Activated naive CD8-positive, alpha-beta T cell treated with anti-CD3 and anti-CD28 coated beads, Interleukin-2, amount 50 U/mL, for 24 hours (primary cell): ENCODE results near the gene COPG1.
"Not testable (repeated sequence)": the region's sequence is repeated elsewhere in the genome, so short reads cannot be mapped to it uniquely, and the experiment has no call there.

ENCODE experiments used
- ATAC-seq: fragments of 150-1000 bp; cut with Tn5 transposase; one replicate; pipeline ENCODE4 v1.10.0; 2021
- DNase-seq: peaks from one replicate; pipeline ENCODE4 v3.0.0; 2021
- H3K27ac Mint-ChIP-seq: one replicate; pipeline ENCODE4 v1.8.0; 2021; ENCODE audit warnings: mild to moderate bottlenecking, mixed read lengths
- H3K27me3 Mint-ChIP-seq: one replicate; pipeline ENCODE4 v1.8.0; 2021; ENCODE audit warnings: mixed read lengths
- H3K36me3 Mint-ChIP-seq: one replicate; pipeline ENCODE4 v1.8.0; 2021; ENCODE audit warnings: low read depth, mixed read lengths
- H3K4me1 Mint-ChIP-seq: one replicate; pipeline ENCODE4 v1.8.0; 2021; ENCODE audit warnings: mixed read lengths
- H3K4me3 Mint-ChIP-seq: one replicate; pipeline ENCODE4 v1.8.0; 2021; ENCODE audit warnings: mild to moderate bottlenecking, moderate library complexity, mixed read lengths
- H3K9me3 Mint-ChIP-seq: one replicate; pipeline ENCODE4 v1.8.0; 2021; ENCODE audit warnings: mixed read lengths

Gene COPG1

DNA sequence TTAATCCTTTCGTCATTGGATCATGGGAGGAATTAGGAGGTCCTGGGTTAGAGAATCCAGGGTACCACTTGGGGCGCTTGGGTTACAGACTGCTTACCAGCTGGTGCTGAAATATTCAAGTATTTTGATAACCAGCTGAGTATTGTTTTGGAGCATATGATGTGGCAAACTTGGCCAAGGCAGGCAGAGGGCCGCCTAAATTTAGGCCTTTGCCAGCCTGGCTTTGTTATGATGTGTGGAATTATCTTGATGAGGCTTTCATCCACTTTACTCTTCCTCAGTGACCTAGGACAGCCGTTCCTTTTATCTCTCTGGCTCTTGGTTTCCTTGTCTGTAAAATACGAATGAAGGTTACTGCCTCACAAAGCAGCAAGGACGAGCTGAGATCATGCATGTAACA is 6.9 kb downstream of the COPG1 start:
- Mint-ChIP-seq H3K36me3 (peaks cover 66% of the 10 kb centered on the region), H3K4me1 (peaks cover 7% of the 10 kb centered on the region), H3K4me3 (no peak overlapping the region), H3K9me3 (no peaks in the 10 kb centered on the region), H3K27ac (no peak overlapping the region), H3K27me3 (no peaks in the 10 kb centered on the region)
- DNase-seq, result no peak
- ATAC-seq, result no peak

GRCh38 chr3:129257609-129258008 is 8.2 kb downstream of the COPG1 start:
- DNase-seq (no peak), ATAC-seq (no peak)
- Mint-ChIP-seq H3K27ac (no peak overlapping the region), H3K4me3 (no peak overlapping the region), H3K9me3 (no peaks in the 10 kb centered on the region), H3K36me3 (peaks cover 67% of the 10 kb centered on the region), H3K4me1 (peaks cover 4% of the 10 kb centered on the region), H3K27me3 (no peaks in the 10 kb centered on the region)

- H3K9me3 Mint-ChIP-seq, result no peaks in the 10 kb centered on the region
- DNase-seq (no peak), ATAC-seq (no peak)
- H3K27me3 Mint-ChIP-seq, result no peaks in the 10 kb centered on the region
- no peak overlapping the region for H3K4me3 Mint-ChIP-seq
- H3K36me3 Mint-ChIP-seq, result peaks cover 57% of the 10 kb centered on the region
- H3K27ac Mint-ChIP-seq, result no peak overlapping the region
- H3K4me1 Mint-ChIP-seq, result no peaks in the 10 kb centered on the region
Observed at GRCh38 chr3:129259612-129260477, 10.4 kb downstream of the COPG1 start.

- Mint-ChIP-seq H3K4me3 (no peak overlapping the region), H3K4me1 (no peaks in the 10 kb centered on the region), H3K9me3 (no peaks in the 10 kb centered on the region), H3K27ac (no peak overlapping the region), H3K27me3 (no peaks in the 10 kb centered on the region), H3K36me3 (peaks cover 54% of the 10 kb centered on the region)
- DNase-seq (no peak), ATAC-seq (no peak)
Observed at GRCh38 chr3:129260606-129261005, 11.2 kb downstream of the COPG1 start.

- ATAC-seq (no peak), DNase-seq (no peak)
- H3K4me1 Mint-ChIP-seq, result no peaks in the 10 kb centered on the region
- H3K36me3 Mint-ChIP-seq, result peaks cover 49% of the 10 kb centered on the region
- H3K9me3 Mint-ChIP-seq, result no peaks in the 10 kb centered on the region
- H3K4me3 Mint-ChIP-seq, result no peak overlapping the region
- H3K27ac Mint-ChIP-seq, result peak overlapping the region; percentile 6
- no peaks in the 10 kb centered on the region for H3K27me3 Mint-ChIP-seq
Observed at GRCh38 chr3:129261894-129262293, 12.5 kb downstream of the COPG1 start.

- DNase-seq (no peak), ATAC-seq (no peak)
- Mint-ChIP-seq H3K4me3 (no peak overlapping the region), H3K4me1 (no peaks in the 10 kb centered on the region), H3K9me3 (no peaks in the 10 kb centered on the region), H3K27me3 (no peaks in the 10 kb centered on the region), H3K27ac (no peak overlapping the region), H3K36me3 (peaks cover 55% of the 10 kb centered on the region)
Observed at GRCh38 chr3:129263161-129263910, 13.9 kb downstream of the COPG1 start.

DNA sequence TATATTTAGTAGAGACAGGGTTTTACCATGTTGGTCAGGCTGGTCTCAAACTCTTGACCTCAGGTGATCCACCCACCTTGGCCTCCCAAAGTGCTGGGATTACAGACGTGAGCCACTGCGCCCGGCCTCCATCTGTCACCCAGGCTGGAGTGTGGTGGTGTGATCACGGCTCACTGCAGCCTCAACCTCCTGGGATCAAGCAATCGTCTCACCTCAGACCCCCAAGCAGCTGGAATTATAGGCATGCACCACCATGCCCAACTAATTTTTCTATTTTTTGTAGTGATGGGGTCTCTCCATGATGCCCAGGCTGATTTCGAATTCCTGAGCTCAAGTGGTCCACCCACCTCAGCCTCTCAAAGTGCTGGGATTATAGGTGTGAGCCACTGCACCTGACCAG is 15.6 kb downstream of the COPG1 start:
- not testable (repeated sequence) for DNase-seq, H3K27me3 Mint-ChIP-seq, H3K27ac Mint-ChIP-seq, H3K4me1 Mint-ChIP-seq, ATAC-seq, H3K4me3 Mint-ChIP-seq, H3K9me3 Mint-ChIP-seq
- peaks cover 59% of the 10 kb centered on the region for H3K36me3 Mint-ChIP-seq

GRCh38 chr3:129266651-129267050 is 17.2 kb downstream of the COPG1 start:
- Mint-ChIP-seq H3K9me3 (no peaks in the 10 kb centered on the region), H3K4me1 (no peaks in the 10 kb centered on the region), H3K36me3 (peaks cover 57% of the 10 kb centered on the region), H3K4me3 (no peak overlapping the region), H3K27ac (no peak overlapping the region), H3K27me3 (no peaks in the 10 kb centered on the region)
- no peak for DNase-seq
- ATAC-seq, result no peak

DNA sequence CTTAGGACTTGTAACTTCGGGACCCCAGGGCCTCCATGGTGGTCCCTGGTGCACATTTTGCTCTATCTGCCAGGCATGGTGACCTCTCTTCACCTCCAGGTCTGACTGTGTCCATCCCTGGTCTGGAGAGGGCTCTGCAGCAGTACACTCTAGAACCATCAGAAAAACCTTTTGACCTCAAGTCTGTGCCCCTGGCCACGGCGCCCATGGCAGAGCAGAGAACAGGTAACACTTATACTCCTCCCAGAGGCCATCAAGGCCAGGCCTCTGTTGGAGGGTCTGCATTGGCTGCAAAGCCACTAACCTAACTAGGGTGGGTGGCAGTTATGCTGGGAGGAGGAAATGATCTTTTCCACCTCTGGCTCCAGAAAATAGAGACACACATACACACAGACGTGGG is 19.0 kb downstream of the COPG1 start:
- peaks cover 56% of the 10 kb centered on the region for H3K36me3 Mint-ChIP-seq
- H3K4me1 Mint-ChIP-seq, result no peaks in the 10 kb centered on the region
- no peak overlapping the region for H3K27ac Mint-ChIP-seq
- DNase-seq (no peak), ATAC-seq (no peak)
- H3K27me3 Mint-ChIP-seq, result no peaks in the 10 kb centered on the region
- H3K9me3 Mint-ChIP-seq, result no peaks in the 10 kb centered on the region
- H3K4me3 Mint-ChIP-seq, result no peak overlapping the region

DNA sequence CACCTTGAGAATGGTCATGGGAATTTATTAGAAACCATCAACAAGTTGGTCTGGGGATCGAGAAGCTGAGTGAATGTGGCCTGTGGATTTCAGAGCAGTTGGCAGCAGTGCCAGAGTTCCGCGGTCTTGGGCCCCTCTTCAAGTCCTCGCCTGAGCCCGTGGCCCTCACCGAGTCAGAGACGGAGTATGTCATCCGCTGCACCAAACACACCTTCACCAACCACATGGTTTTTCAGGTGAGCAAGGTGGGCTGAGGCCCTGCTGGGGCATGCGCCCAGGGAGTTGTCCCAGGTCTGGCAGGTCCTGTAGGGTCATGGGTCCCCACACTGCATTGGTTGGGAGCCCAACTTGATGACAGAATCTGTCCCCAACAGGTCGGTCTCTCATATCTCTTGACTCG is 22.3 kb downstream of the COPG1 start:
- Mint-ChIP-seq H3K4me3 (no peak overlapping the region), H3K36me3 (peaks cover 68% of the 10 kb centered on the region), H3K4me1 (peaks cover 9% of the 10 kb centered on the region), H3K27me3 (no peaks in the 10 kb centered on the region), H3K9me3 (no peaks in the 10 kb centered on the region), H3K27ac (no peak overlapping the region)
- ATAC-seq, result no peak
- DNase-seq, result no peak

GRCh38 chr3:129276385-129276784 is 27.0 kb downstream of the COPG1 start:
- H3K4me3 Mint-ChIP-seq, result no peak overlapping the region
- peak; percentile 35 for DNase-seq
- no peaks in the 10 kb centered on the region for H3K9me3 Mint-ChIP-seq
- H3K27ac Mint-ChIP-seq, result peak overlapping the region; percentile 39
- peaks cover 59% of the 10 kb centered on the region for H3K36me3 Mint-ChIP-seq
- no peaks in the 10 kb centered on the region for H3K27me3 Mint-ChIP-seq
- H3K4me1 Mint-ChIP-seq, result peaks cover 43% of the 10 kb centered on the region
- ATAC-seq, result peak; percentile 18

DNA sequence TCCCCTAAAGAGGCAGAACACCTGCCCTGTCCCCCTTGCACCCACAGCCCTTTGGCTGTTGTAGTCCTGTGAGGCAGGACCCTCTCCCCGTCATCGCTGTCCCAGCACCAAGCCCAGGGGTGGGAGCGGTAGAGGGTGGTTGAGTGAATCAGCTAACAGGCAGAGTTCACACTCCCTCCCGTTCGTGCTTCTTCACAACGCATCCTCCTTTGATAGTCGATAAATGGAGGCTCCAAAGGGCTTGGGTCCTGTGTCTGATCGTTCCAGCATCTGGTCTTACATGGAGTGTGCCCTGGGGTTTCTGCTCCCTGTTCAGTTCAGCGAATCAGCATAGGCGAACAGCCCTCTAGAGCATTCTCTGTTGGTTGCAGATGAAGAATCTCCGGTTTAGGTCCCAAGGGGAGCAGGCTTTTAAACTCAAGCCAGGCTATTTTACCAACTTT is 28.4 kb downstream of the COPG1 start:
- Mint-ChIP-seq H3K4me1 (peaks cover 58% of the 10 kb centered on the region), H3K27me3 (no peaks in the 10 kb centered on the region), H3K27ac (peak overlapping the region; percentile 93), H3K36me3 (peaks cover 55% of the 10 kb centered on the region), H3K4me3 (peak overlapping the region; percentile 97), H3K9me3 (no peaks in the 10 kb centered on the region)
- DNase-seq (no peak), ATAC-seq (no peak)

- Mint-ChIP-seq H3K4me1 (peaks cover 64% of the 10 kb centered on the region), H3K27ac (peak within 1 kb of the TSS; percentile 95), H3K27me3 (peaks cover 1% of the 10 kb centered on the region), H3K4me3 (peak within 1 kb of the TSS; percentile 97), H3K36me3 (peaks cover 57% of the 10 kb centered on the region), H3K9me3 (no peaks in the 10 kb centered on the region)
- peak; percentile 97 for DNase-seq
- ATAC-seq, result peak; percentile 75
Observed at GRCh38 chr3:129278439-129278965, 29.1 kb downstream of the COPG1 start, which contains the start of gene HMCES. TSS of gene HMCES (plus strand) at chr3:129278870. CDS start at chr3:129279733, 863 bp downstream.

DNA sequence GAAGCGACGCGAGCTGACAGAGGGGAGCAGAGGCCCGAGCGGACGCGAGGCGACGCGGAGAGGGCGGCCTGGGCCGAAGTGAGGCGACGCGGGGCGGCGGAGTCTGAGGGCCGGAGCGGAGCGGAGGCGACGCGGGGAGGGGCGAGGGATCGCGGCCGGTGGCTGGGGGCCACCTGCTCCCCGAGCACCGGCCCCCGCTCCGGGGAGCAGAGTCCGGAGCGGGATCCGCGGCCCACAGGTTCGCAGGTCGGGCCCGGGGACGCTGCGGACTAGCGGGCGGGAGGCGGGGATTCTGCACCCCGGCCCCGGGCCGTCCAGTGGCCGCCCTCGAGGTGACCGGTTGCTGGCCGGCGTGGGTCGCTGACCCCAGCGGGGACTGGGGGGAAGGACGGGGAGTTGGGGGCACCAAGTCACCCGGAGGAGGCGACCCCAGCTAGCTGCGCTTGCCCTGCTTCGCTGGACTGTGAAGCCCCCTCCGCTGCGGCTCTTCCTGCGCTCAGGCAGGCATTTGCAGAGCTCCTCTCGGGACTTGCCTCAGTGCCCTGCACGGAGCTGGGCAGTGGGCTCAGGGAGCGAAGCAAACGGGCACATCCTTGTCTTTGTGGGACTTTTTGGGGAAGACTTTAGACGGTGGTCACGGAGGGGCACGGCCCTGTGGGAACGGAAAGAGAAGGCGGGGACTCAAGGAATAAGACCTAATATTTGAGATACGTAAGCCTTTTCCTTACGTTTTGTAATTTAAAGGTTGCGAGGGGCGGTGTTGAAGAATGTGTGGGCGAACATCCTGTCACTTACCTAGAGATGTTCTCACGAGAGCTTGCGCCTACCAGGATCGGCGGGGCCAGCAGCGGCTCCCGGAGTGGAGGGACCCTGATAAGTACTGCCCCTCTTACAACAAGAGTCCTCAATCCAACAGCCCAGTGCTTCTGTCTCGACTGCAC is 29.8 kb downstream of the COPG1 start:
- DNase-seq, result peak; percentile 70
- H3K9me3 Mint-ChIP-seq, result no peaks in the 10 kb centered on the region
- H3K27me3 Mint-ChIP-seq, result peaks cover 1% of the 10 kb centered on the region
- H3K4me1 Mint-ChIP-seq, result peaks cover 72% of the 10 kb centered on the region
- ATAC-seq, result peak; percentile 47
- peaks cover 54% of the 10 kb centered on the region for H3K36me3 Mint-ChIP-seq
- H3K4me3 Mint-ChIP-seq, result peak overlapping the region; percentile 97
- peak overlapping the region; percentile 95 for H3K27ac Mint-ChIP-seq
